ENCODE data around the gene ENOSF1.

ENOSF1 gene

DNA sequence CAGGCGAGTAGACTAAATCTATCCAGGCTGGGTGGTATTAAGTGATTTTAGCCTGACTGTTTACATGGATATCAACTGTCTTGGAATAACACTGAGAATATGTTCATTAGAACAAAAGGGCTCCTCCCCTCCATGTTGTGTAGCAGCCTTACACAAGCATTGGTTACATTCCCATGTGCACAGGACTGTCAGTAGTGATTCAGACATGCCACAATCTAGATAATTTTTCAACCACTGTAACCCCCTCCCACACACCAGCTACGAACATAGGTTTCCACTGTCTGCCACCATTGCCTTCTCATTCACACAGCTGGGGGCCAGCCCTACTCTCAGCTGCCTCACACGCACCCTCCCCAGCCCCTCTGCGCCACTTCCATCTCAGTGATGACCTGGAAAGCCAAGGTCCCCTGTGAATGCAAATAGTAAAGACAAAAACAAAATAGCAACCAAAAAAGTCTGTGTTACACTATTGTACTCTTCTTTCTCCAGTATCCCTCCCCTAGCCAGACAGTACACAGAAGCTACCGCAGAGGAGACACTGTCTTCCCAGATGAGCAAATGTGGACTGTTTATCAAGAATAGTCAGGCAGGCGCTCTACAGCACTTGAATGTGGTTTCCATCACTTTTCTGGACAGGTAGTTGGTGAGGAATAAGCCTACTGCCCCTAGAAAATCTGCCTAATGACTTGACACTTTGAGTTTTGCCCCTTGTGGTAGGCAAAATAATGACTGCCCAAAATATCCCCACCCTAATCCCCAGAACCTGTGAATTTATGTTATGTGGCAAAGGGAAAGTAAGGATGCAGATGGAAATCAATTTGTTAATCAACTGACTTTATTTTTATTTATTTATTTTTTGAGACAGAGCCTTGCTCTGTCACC, 82.9 kb downstream of the ENOSF1 start:
- DNase-seq, result peak; percentile 23

GRCh38 chr18:627231-627630, 85.2 kb downstream of the ENOSF1 start:
- DNase-seq, result no peak

DNA sequence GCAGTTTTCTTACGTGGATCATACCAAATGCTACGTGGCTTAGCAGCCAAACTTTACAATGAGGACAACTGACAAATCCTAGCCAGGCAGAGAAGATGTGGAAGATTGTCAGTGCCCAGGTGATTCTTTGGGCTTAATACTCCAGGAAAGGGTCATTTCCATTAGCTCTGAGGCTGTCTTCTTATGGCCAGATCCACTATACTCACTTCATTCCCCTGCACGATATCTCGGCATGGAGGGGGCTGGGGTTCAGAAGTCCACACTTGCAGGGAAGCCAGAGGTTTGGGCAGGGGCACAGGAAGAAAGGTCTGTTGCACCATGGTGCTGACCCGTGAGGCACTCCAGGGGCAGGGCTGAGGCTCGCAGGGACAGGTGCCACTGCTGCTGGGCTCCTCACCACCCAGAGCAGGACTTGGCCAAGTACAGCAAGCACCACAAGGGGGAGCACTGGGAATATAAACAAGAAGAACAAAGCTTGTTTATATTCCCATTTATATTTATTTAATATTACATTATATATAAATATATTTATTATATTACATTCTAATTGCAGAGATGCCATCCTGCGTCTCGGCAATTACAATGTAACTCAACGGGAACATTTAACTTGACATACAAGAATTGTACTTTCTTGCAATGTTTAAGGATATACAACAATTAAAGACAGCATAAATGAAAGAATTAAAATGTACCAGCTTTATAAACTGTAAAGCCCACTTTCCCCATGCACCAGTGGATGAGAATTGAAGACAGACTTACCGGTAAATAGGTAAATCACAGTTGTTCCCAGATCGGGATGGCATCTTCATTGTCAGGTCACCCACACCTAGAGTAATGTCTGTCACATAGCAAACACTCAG, 88.4 kb downstream of the ENOSF1 start:
- peak; percentile 77 for DNase-seq

GRCh38 chr18:622289-622688, 90.1 kb downstream of the ENOSF1 start:
- DNase-seq, result no peak

DNA sequence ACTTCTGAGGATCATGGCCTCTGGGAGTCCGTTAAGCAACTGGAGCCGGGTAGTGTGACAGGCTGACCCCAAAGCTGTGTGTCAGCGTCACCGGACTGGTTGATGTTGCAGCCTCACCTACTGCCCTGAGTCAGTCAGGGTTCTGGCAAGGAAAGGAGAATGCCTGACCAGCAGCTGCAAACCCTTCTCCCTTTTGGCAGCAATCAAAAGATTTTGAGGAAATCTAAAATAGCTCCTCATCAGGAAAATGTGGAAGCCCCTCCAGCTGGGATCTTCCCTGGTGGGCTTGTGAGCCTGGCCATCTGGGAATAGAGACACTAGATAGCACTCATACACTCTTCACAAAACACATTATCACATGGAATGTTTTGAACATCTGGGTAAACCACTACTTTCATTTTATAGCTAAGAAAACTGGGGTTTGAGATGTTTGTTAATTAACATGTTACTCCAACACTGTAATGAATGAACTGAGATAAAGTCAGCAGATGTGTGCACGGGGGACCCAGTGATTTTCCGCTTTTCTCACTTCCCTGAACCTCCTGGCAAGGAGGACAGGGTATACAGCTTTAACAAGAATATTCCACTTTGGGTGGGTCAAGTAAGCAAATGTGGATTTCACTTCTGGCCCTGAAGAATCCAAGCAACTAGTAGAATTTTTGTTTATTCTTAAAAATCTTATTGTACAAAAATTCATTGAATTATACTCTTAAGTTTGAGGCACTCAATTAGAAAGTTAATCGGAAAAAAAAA, 91.0 kb downstream of the ENOSF1 start:
- no peak for DNase-seq

Data from stimulated activated CD4-positive, alpha-beta T cell treated with anti-CD3 and anti-CD28 coated beads, Interleukin-15, amount 100 ng/mL, for 24 hours (primary cell).